Measurements from ENCODE around the gene MAGED4B. TPM values are rescaled to one million over a fixed set of nuclear protein-coding genes. Genes with fewer than 3 reads are reported as not detected.

MAGED4B gene
- total RNA-seq (2022; extraction: Qiagen RNA extraction; ENCODE audit: low read depth): 5.8 to 16.8 TPM (median 11.3 TPM) in 5 replicates

DNA sequence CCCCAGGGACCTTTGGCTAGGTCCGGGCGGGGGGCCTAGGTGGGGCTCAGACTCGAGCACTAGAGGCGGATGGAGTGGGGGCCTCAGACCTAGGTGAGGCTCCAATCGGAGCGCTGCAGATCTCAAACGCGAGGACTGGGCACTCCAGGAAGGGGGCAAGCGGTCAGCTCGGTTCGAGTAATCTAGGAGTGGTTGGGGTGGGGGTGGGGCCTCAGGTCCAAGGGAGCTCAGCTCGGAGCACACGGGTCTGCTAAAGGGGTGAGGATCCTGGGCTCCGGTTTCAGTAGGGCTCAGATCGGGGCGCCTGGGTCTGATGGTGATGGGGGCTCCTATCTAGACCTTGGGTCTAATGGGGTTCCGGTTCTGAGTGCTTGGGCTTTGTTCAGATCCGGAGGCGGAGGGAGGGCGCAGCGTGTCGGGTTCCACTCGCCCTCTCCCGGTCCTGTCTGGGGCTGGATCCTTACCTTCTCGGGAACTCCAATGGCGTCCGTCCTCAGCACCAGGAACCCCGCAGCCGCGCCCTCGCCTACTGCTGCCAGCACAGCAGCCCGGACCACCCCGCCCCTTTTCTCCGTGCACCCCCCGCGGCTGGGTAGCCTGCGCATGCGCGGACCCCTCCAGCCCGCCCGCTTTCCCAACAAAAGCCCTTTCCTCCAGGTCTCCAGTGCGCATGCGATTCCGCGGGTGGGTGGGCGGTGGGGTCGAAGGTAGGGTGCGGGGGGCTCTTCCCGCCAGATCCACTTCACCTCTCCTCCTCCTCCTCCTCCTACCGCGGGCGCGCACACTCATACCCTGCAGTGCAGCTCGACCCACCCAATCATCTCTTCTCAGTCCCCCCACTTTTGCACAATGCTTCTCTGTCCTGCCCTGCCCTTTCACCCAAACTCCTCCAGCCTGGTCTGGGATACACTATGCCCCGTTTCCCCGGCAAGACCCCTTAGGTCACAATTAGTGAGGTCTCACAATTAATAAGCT, at the start of gene MAGED4B:
Gene MAGED4B (minus strand): TSS at position 518 of the 975 bp plus-strand sequence. CDS start 1,011 bp downstream, outside the sequence.

Other genes with a start within 250 kb of the MAGED4B start
- 64.7 to 90.0 TPM (median 81.9 TPM) in 5 replicates for gene MAGED1, start 175.6 kb downstream of the MAGED4B start, total RNA-seq (2022; extraction: Qiagen RNA extraction; ENCODE audit: low read depth)
- gene MAGED4, start 115.7 kb upstream of the MAGED4B start, total RNA-seq (2022; extraction: Qiagen RNA extraction; ENCODE audit: low read depth): 3.2 to 12.0 TPM (median 7.7 TPM) in 5 replicates

Data from A549 treated with CpdA at 1 μM for 4 hours (cell line).